DOHH2 (cell line): ENCODE data around the gene PPM1H.

Experiments used
- H3F3A ChIP-seq: fragments of 200-600 bp; sonication (generic), shearing (Covaris generic); 2 replicates; pipeline ENCODE4 v1.6.0; 2016; ENCODE audit warnings: antibody characterized with exemption, mild to moderate bottlenecking; ENCODE audit not compliant: control insufficient read depth, insufficient read depth
- H3K27ac ChIP-seq: fragments of 200-600 bp; sonication (generic); 2 replicates; pipeline ENCODE4 v1.5.1; 2014; ENCODE audit warnings: low read depth, mild to moderate bottlenecking, low read length, moderate library complexity
- H3K27me3 ChIP-seq: fragments of 200-600 bp; sonication (generic); 2 replicates; pipeline ENCODE4 v1.6.1; 2014; ENCODE audit warnings: mild to moderate bottlenecking, low read length, mixed read lengths; ENCODE audit not compliant: control insufficient read depth
- H3K36me3 ChIP-seq: fragments of 200-600 bp; sonication (generic); 2 replicates; pipeline ENCODE4 v1.6.1; 2014; ENCODE audit warnings: mild to moderate bottlenecking, low read length, moderate library complexity, mixed read lengths; ENCODE audit not compliant: control insufficient read depth
- H3K4me1 ChIP-seq: fragments of 200-600 bp; sonication (generic); 2 replicates; pipeline ENCODE4 v1.6.1; 2014; ENCODE audit warnings: mild to moderate bottlenecking, low read length, mixed read lengths; ENCODE audit not compliant: control insufficient read depth
- H3K4me2 ChIP-seq: fragments of 200-600 bp; sonication (generic); 2 replicates; pipeline ENCODE4 v1.6.0; 2014; ENCODE audit warnings: mild to moderate bottlenecking, low read length, moderate library complexity
- H3K4me3 ChIP-seq: fragments of 200-600 bp; sonication (generic); 2 replicates; pipeline ENCODE4 v1.5.1; 2014; ENCODE audit warnings: mild to moderate bottlenecking, low read length, mixed read lengths
- H3K79me2 ChIP-seq: fragments of 200-600 bp; sonication (generic); 2 replicates; pipeline ENCODE4 v1.6.1; 2014; ENCODE audit warnings: mild to moderate bottlenecking, low read length, mixed read lengths; ENCODE audit not compliant: control insufficient read depth
- H3K9me2 ChIP-seq: fragments of 200-600 bp; sonication (generic); replicated peaks from 2 replicates; pipeline ENCODE4 v1.6.1; 2014; ENCODE audit warnings: mild to moderate bottlenecking, low read length, mixed read lengths; ENCODE audit not compliant: control insufficient read depth
- H3K9me3 ChIP-seq: fragments of 200-600 bp; sonication (generic); 2 replicates; pipeline ENCODE4 v1.6.1; 2014; ENCODE audit warnings: antibody characterized with exemption, low read length, mixed read lengths; ENCODE audit not compliant: control insufficient read depth, insufficient read depth
- H4K20me1 ChIP-seq: fragments of 200-600 bp; sonication (generic); 2 replicates; pipeline ENCODE4 v1.6.0; 2014; ENCODE audit warnings: low read depth, mild to moderate bottlenecking, antibody characterized with exemption, low read length, moderate library complexity; ENCODE audit not compliant: control insufficient read depth, insufficient read depth
- CTCF ChIP-seq: fragments of 200-600 bp; sonication (generic); IDR thresholded peaks from one replicate; pipeline ENCODE4 v1.5.1; 2014; ENCODE audit warnings: antibody characterized with exemption, mild to moderate bottlenecking, low read depth, low read length; ENCODE audit not compliant: poor library complexity, severe bottlenecking
- EZH2phosphoT487 ChIP-seq: fragments of 200-600 bp; sonication (generic); IDR thresholded peaks from 2 replicates; pipeline ENCODE4 v1.6.1; 2017; ENCODE audit warnings: borderline replicate concordance, mild to moderate bottlenecking, antibody characterized with exemption, low read length, moderate library complexity, mixed read lengths

Gene PPM1H

GRCh38 chr12:62657363-62657632 is 277.7 kb downstream of the PPM1H start:
- Histone ChIP-seq H3K4me3 (no peak overlapping the region), H3K27me3 (peaks cover 3% of the 10 kb centered on the region; the same call in 1 of the 2 replicates), H3K4me2 (no peak overlapping the region), H3K36me3 (no peaks in the 10 kb centered on the region), H3K9me3 (no peaks in the 10 kb centered on the region; the same call in 1 of the 2 replicates), H3K4me1 (no peaks in the 10 kb centered on the region), H4K20me1 (no peaks in the 10 kb centered on the region), H3K79me2 (no peaks in the 10 kb centered on the region), H3K9me2 (no peaks in the 10 kb centered on the region), H3F3A (no peaks in the 10 kb centered on the region), H3K27ac (no peak overlapping the region)
- no peak for TF ChIP-seq CTCF
- no peak for TF ChIP-seq EZH2phosphoT487

- Histone ChIP-seq H3K27ac (no peak overlapping the region), H3K4me3 (no peak overlapping the region), H3K4me1 (no peaks in the 10 kb centered on the region)
Observed at GRCh38 chr12:62656591-62657362, 278.2 kb downstream of the PPM1H start.

GRCh38 chr12:62655666-62656151 is 279.2 kb downstream of the PPM1H start:
- Histone ChIP-seq H3K4me3 (no peak overlapping the region), H3K27ac (no peak overlapping the region), H3F3A (no peaks in the 10 kb centered on the region), H3K27me3 (peaks cover 3% of the 10 kb centered on the region; the same call in 1 of the 2 replicates), H3K4me2 (no peak overlapping the region), H3K79me2 (no peaks in the 10 kb centered on the region), H3K9me2 (no peaks in the 10 kb centered on the region), H3K9me3 (no peaks in the 10 kb centered on the region; the same call in 1 of the 2 replicates), H3K36me3 (no peaks in the 10 kb centered on the region), H3K4me1 (no peaks in the 10 kb centered on the region), H4K20me1 (no peaks in the 10 kb centered on the region)
- TF ChIP-seq CTCF (no peak), EZH2phosphoT487 (no peak)

More at GRCh38 chr12:62656591-62657362, 278.2 kb downstream of the PPM1H start:
- peaks cover 3% of the 10 kb centered on the region; the same call in 1 of the 2 replicates for H3K27me3 ChIP-seq
- H3F3A ChIP-seq: no peaks in the 10 kb centered on the region
- no peaks in the 10 kb centered on the region; the same call in 1 of the 2 replicates for H3K9me3 ChIP-seq
- no peaks in the 10 kb centered on the region for H3K9me2 ChIP-seq
- no peak overlapping the region for H3K4me2 ChIP-seq
- no peak for TF ChIP-seq EZH2phosphoT487
- H3K36me3 ChIP-seq: no peaks in the 10 kb centered on the region
- no peaks in the 10 kb centered on the region for H4K20me1 ChIP-seq
- no peaks in the 10 kb centered on the region for H3K79me2 ChIP-seq
